ENCODE measurements around the gene PLN.

DNA sequence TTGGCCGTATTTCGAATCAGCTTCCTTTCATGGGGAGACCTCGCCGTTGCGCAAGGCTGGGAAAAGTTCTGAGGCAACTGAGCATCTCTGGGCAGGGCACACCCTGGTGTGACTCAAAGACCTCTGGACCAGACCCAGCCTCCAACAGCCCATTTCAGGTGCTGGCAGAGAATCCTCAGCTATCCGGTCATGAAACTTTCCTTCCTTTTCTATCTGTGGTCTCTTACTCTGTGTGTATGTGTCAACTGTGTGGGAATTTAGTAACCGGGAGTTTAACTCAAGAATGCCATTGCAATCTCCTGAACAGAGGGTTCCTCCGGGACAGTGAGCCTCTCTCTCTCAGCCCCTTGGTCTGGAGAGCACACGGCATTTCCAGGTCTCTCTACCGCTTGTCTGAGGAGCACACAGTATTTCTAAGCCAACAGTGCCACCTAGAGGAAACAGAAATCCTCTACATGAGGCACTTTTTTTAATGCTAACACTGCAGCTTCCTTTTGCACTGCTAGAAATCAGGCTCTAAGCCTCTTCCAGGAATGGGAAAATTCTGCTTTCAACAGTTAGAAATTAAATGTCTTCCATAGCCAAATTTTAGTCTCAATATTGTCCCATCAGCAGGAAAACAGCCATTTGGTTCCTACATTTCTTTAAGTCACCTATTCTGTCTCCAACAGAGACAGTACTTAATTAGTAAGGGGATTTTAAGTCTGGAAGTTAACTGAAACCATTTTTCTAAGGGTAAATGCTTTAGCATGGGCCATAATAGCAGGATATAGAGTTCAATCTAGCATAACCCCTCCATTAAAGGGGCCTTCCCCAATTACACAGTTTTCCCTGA lies 32.7 kb downstream of the PLN start:
- TF ChIP-seq CTCF (IDR thresholded peaks at IDR 0.05) (peak; percentile 83), ZFX (IDR thresholded peaks at IDR 0.05; ENCODE audit: borderline replicate concordance) (no peak)
